RCC 7860 (cell line): ENCODE results near the gene ANKRD62.

Source experiments
- DNase-seq: peaks from one replicate; pipeline ENCODE4 v3.0.0-alpha.2; 2015; ENCODE audit warnings: low spot score
- FAIRE-seq: peaks from 2 replicates; lab custom pipeline; 2012; peaks lifted over from hg19 to GRCh38; lab: Jason Lieb, UNC

ANKRD62 gene

GRCh38 chr18:12162786-12163185 lies 69.1 kb downstream of the ANKRD62 start:
- FAIRE-seq (no peak), DNase-seq (no peak)

- DNase-seq = no peak
- no peak for FAIRE-seq
These were observed 71.6 kb downstream of the ANKRD62 start for GRCh38 chr18:12165038-12165768.
